ENCODE data around the gene HSPA1B.
"Not testable (repeated sequence)": the region's sequence is repeated elsewhere in the genome, so short reads cannot be mapped to it uniquely, and the experiment has no call there.

The HSPA1B gene

DNA sequence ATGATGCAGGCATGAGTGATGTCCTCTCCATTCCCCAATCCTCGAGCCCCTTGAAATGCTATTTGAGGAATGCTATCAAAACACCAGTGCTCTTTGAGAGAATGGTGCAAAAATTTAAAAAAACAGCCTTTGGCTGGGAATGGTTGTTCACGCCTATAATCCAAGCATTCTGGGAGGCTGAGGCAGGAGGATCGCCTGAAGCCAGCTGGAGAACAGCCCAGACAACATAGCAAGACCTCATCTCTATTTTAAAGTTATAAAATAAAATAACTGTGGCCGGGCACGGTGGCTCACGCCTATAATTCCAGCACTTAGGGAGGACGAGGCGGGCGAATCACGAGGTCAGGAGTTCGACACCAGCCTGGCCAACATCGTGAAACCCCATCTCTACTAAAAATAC lies 27.8 kb upstream of the HSPA1B start:
- DNase-seq, result no peak

DNA sequence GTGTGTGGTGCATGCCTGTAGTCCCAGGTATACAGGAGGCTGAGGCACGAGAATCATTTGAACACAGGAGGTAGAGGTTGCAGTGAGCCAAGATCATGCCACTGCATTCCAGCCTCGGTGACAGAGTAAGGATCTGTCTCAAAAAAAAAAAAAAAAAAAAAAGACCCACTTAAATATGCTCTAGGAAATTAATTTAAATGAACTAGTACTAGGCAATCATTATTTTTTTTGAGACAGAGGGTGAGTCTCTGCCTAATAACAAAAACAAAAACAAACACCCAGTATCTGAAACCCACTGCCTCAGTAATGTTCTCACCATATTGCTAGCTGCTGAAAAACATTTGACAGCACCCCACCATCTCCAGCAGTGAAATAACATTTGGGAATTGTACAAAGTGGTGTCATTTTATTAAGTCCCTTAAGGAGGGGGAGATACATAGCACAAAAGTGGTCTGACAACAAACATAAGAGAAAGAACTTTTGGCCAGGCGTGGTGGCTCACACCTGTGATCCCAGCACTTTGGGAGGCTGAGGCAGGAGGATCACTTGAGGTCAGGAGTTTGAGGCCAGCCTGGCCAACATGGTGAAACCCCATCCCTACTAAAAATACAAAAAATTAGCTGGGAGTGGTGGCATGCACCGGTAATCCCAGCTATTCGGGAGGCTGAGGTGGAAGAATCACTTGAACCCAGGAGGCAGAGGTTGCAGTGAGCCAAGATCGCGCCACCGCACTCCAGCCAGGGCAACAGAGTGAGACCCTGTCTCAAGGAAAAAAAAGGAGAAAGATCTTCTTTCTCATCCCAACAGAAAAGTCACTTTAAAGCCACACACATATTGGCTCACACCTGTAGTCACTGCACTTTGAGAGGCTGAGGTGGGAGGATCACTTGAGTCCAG lies 26.3 kb upstream of the HSPA1B start:
- not testable (repeated sequence) for DNase-seq

DNA sequence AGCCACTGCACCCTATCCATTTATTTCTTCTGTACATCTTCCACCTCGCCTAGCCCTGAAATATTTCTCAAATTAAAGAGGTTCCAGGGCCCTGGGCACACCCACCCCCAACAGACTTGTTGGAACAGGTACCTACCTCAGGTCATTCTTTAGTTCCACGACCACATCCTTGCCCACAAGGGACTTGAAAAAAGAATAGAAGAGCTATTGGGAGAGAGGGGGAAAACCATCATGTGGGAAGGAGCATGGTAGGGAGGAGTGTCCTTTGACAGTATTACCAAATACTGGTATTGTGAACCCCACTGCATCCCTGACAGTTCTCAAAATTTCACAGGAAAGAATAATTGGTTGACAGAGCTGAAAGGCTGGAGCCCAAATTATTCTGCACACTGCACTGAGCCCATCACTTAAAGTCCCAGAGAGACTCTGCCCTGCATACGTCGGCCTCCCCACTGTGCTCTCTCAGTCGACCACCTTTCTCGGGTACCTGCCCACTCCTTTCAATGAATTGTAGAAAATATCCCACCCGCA lies 21.5 kb upstream of the HSPA1B start:
- DNase-seq, result no peak

DNA sequence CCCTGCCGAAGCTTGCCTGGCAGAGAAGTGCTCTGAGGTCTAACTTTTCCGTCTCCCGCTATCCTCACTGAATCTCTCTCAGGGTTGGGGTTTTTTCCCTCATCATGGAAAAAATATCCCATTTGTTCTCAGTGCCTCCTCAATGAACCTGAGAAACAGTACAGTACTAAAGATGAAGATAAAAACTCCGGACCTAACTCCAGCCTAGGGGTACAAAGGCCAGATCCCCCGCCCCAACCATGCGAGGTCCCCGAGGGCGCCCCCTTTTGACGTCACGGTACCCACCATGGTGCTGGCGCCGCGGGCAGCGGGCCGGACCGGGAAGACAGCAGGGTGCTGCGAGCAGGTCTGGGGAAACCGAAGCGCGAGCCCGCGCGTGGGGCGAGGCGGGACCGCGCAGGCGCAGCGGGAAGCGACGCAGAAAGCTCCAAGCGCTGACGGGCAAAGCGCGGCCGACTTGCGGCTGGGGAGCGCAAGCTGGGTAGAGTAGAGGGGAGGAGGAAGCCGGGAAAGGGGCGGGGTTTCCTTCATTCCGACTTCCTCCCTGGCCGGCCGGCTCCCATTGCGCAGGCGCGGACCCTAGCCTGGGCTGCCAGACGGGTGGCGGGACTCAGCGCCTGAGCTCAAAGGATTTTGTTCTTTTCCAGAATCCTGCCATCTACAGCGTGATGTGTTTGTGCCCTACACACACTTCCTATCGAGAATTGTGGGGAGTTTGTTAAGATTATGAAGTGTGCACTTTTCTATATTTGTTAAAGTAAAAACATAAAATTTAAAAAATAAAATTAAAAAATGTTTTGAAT lies 20.9 kb upstream of the HSPA1B start, which contains the start of gene LSM2:
TSS of gene LSM2 (minus strand) at position 497 of the 803 bp plus-strand sequence. CDS start at position 288, 209 bp downstream.
- peak; percentile 92 for DNase-seq

GRCh38 chr6:31808599-31808998 lies 18.9 kb upstream of the HSPA1B start:
- not testable (repeated sequence) for DNase-seq

GRCh38 chr6:31811645-31812044 lies 15.9 kb upstream of the HSPA1B start:
- no peak for DNase-seq

DNA sequence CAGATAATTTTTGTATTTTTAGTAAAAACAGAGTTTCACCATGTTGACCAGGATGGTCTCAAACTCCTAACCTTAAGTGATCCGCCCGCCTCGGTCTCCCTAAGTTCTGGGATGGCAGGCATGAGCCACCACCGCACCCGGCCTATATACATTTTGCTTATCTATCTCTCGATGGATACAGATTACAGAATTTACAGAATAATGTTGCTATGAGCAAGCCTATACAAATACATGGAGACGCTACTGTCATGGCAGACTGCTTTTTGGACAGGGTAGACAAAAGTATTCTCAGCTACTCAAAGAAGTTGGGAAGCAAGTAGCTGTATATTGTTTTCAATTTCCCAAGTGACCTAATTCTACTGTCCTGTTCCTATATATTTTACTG lies 14.1 kb upstream of the HSPA1B start:
- no peak for DNase-seq

DNA sequence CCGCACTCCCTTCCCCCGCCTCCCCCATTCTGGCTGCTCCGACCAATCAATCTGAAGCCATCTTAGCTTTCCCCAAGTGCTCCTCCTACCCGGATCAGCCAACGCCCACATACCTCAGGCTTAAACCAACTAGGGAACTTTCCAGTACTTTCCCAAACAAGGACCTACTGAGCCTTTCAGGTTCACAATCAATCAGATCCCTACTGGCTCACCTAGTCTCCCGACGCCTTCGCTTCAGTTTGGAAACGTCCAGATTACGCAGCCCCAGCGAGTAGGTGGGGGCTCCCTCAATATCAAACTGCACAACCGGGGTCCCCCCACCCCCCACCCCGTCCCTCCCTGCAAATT lies 12.9 kb upstream of the HSPA1B start:
- DNase-seq, result peak; percentile 87

DNA sequence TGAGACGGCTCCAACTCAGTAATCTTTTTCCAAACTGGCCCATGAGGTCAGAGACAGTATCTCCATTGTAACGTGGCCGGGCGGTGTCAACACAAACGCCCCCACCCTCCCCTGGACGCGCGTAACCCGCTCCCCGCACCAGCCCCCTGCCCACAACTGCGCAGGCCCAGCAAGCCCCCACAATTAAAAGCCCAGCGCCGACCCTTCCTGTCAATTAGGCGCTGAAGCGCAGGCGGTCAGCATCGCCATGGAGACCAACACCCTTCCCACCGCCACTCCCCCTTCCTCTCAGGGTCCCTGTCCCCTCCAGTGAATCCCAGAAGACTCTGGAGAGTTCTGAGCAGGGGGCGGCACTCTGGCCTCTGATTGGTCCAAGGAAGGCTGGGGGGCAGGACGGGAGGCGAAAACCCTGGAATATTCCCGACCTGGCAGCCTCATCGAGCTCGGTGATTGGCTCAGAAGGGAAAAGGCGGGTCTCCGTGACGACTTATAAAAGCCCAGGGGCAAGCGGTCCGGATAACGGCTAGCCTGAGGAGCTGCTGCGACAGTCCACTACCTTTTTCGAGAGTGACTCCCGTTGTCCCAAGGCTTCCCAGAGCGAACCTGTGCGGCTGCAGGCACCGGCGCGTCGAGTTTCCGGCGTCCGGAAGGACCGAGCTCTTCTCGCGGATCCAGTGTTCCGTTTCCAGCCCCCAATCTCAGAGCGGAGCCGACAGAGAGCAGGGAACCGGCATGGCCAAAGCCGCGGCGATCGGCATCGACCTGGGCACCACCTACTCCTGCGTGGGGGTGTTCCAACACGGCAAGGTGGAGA lies 12.3 kb upstream of the HSPA1B start, which contains the start of the genes HSPA1A and HSPA1L:
TSS of gene HSPA1A (plus strand) at position 519 of the 814 bp plus-strand sequence. CDS start at position 733, 214 bp downstream.
TSS of gene HSPA1L (minus strand) at position 259 of the 814 bp plus-strand sequence. CDS start 3,311 bp downstream, outside the sequence.
- peak; percentile 89 for DNase-seq

- DNase-seq, result not testable (repeated sequence)
Measured at GRCh38 chr6:31817133-31817928, 10.2 kb upstream of the HSPA1B start.

- not testable (repeated sequence) for DNase-seq
Measured at GRCh38 chr6:31817929-31818511, 9.5 kb upstream of the HSPA1B start.

GRCh38 chr6:31819871-31820299 lies 7.7 kb upstream of the HSPA1B start:
- DNase-seq, result no peak

DNA sequence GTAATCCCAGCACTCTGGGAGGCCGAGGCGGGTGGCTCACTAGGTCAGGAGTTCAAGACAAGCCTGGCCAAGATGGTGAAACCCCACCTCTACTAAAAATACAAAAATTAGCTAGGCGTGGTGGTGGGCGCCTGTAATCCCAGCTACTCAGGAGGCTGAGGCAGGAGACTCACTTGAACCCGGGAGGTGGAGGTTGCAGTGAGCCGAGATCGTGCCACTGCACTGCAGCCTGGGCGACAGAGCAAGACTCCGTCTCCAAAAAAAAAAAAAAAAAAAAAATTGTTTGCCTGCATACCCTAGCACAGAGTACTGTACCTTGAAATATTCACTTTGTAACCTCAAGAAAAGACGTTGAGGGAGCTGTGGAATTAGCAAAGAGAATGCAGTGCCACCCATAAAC lies 7.1 kb upstream of the HSPA1B start:
- not testable (repeated sequence) for DNase-seq

- no peak for DNase-seq
Measured at GRCh38 chr6:31821301-31822035, 6.1 kb upstream of the HSPA1B start.

- DNase-seq, result no peak
Measured at GRCh38 chr6:31822036-31822821, 5.3 kb upstream of the HSPA1B start.

DNA sequence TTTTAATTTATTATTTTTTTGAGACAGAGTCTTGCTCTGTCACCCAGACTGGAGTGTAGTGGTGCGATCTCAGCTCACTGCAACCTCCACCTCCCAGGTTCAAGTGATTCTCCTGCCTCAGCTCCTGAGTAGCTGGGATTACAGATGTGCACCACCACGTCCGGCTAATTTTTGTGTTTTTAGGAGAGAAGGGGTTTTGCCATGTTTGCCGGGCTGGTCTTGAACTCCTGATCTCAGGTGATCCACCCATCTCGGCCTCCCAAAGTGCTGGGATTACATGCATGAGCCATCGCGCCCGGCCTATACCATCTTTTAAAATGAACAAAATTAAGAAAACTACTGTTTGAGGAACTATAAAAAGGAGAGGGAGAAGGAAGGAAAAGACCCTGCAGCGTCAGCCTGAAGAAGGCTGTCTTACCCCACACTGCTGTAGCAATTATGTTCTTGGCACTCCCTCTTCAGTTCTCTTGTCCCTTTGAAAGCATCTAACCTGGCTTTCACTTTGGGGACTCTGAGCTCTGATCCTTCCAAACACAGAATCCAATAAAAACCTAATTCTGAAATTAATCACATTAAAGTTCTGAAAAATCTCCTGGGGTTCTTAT lies 3.8 kb upstream of the HSPA1B start:
- not testable (repeated sequence) for DNase-seq

- DNase-seq, result no peak
Measured at GRCh38 chr6:31825553-31825952, 2.0 kb upstream of the HSPA1B start.

DNA sequence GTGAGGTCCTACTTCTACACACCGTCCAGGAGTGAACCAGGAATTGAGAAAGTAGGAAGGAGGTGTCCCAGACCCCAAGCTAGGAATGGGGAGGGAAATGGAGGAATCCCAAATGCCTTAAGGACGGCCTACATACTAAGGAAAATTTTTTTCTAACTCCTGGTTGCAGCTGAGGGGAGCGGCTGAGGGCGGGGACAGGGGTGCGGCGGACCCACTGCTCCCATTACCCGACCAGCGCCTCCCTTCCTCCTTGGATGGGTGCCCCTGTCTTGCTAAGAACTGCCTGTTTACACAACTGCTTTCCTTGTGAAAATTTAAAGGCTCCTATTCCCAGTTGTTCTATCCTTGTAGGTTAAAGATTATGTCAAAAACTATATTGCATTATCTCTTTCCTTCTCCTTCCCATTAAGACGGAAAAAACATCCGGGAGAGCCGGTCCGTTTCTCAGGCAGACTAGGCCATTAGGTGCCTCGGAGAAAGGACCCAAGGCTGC lies 699 bp upstream of the HSPA1B start:
- DNase-seq, result peak; percentile 94

Measured in DMS 273 treated with DMSO at 0.1 percent for 48 hours (cell line).